ENCODE results near the gene USP1.

Gene USP1

DNA sequence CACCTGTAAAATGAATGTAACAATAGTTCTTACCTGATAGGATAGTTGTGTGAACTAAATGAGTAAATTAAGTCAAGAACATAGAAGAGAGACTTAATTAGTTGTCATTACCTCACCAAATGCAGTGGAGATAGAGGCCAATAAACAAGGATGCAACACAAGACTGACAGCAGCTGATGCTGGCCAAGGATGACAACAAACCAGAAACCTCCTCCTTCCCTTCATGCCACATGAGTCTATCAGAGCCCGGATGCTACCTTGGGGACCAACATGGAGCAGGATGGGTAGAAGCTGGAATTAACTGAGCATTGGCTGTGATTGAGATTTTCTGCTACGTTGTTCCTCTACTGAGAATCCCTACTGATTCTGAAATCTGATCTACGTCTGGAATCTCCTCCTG is 30.3 kb upstream of the USP1 start:
- no peaks in the 10 kb centered on the region for H4K20me1 ChIP-seq (ENCODE audit: low read depth, low read length)
- no peak overlapping the region for H3K4me2 ChIP-seq (ENCODE audit: low read depth, low read length, poor library complexity, severe bottlenecking)
- H2AFZ ChIP-seq (ENCODE audit: low read depth, low read length, severe bottlenecking) = peak overlapping the region; percentile 41
- no peak overlapping the region for H3K4me3 ChIP-seq (ENCODE audit: insufficient read depth, low read length, poor library complexity, severe bottlenecking)
- no peaks in the 10 kb centered on the region for H3K36me3 ChIP-seq (ENCODE audit: low read length)
- H3K27me3 ChIP-seq (ENCODE audit: low read length) = no peaks in the 10 kb centered on the region
- TF ChIP-seq CTCF (IDR thresholded peaks at IDR 0.05; ENCODE audit: insufficient read depth, low read length, poor library complexity, severe bottlenecking) (no peak), EZH2phosphoT487 (conservative IDR thresholded peaks at IDR 0.05; ENCODE audit: low read length) (no peak)
- no peaks in the 10 kb centered on the region for H3K79me2 ChIP-seq (ENCODE audit: insufficient read depth, low read length)
- H3K9ac ChIP-seq (ENCODE audit: low read length) = no peak overlapping the region
- H3K27ac ChIP-seq (ENCODE audit: low read depth, low read length) = no peak overlapping the region
- no peaks in the 10 kb centered on the region for H3K9me3 ChIP-seq (ENCODE audit: insufficient read depth, low read length)
- no peaks in the 10 kb centered on the region for H3K9me2 ChIP-seq (replicated peaks; ENCODE audit: insufficient read depth, low read length)
- H3F3A ChIP-seq (ENCODE audit: insufficient read depth) = no peaks in the 10 kb centered on the region

DNA sequence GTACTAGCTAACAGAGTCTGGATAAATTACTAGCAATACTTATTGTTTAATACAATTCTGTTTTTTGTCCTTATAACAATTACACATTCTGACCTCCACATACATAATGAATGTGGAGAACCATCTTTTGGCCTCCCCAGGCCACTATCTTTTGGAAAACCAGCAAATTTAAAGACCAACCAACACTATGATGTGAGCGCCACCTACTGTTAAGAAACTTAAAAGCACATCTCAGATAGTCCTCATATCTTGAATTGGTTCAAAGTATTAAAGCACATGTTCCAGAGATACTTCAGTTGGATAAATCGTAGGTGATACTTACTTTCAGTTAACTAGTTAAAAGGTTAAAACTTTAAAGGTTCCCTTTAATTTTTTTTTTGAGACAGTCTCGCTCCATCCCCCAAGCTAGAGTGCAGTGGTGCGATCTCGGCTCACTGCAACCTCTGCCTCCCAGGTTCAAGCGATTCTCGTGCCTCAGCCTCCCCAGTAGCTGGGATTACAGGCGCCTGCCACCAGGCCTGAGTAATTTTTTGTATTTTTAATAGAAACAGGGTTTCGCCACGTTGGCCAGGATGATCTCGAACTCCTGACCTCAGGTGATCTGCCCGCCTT is 29.3 kb upstream of the USP1 start:
- Histone ChIP-seq H3F3A (ENCODE audit: insufficient read depth) (no peaks in the 10 kb centered on the region), H3K9ac (ENCODE audit: low read length) (no peak overlapping the region), H4K20me1 (ENCODE audit: low read depth, low read length) (no peaks in the 10 kb centered on the region), H3K4me2 (ENCODE audit: low read depth, low read length, poor library complexity, severe bottlenecking) (no peak overlapping the region), H3K27ac (ENCODE audit: low read depth, low read length) (no peak overlapping the region), H3K9me3 (ENCODE audit: insufficient read depth, low read length) (no peaks in the 10 kb centered on the region), H3K4me3 (ENCODE audit: insufficient read depth, low read length, poor library complexity, severe bottlenecking) (no peak overlapping the region), H2AFZ (ENCODE audit: low read depth, low read length, severe bottlenecking) (no peak overlapping the region), H3K9me2 (replicated peaks; ENCODE audit: insufficient read depth, low read length) (no peaks in the 10 kb centered on the region), H3K79me2 (ENCODE audit: insufficient read depth, low read length) (no peaks in the 10 kb centered on the region), H3K36me3 (ENCODE audit: low read length) (no peaks in the 10 kb centered on the region), H3K27me3 (ENCODE audit: low read length) (no peaks in the 10 kb centered on the region)
- TF ChIP-seq CTCF (IDR thresholded peaks at IDR 0.05; ENCODE audit: insufficient read depth, low read length, poor library complexity, severe bottlenecking) = peak; percentile 65
- TF ChIP-seq EZH2phosphoT487 (conservative IDR thresholded peaks at IDR 0.05; ENCODE audit: low read length) = no peak

DNA sequence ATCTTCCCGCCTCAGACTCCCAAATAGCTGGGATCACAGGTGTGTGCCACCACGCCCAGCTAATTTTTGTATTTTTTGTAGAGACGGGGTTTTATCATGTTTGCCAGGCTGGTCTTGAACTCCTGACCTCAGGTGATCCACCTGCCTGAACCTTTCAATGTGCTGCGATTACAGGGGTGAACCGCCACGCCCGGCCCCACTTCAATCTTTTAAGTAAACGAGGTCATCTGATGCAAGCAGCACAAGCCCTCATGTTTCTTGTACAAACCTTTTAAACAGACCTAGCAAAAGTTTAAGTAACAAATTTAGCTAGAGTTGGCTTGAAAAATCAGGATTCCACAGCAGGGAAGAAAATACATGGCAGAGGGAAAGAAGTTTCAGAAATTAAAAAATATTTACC is 21.2 kb upstream of the USP1 start:
- no peaks in the 10 kb centered on the region for H3F3A ChIP-seq (ENCODE audit: insufficient read depth)
- H3K4me3 ChIP-seq (ENCODE audit: insufficient read depth, low read length, poor library complexity, severe bottlenecking) = no peak overlapping the region
- no peaks in the 10 kb centered on the region for H3K27me3 ChIP-seq (ENCODE audit: low read length)
- no peak overlapping the region for H3K4me2 ChIP-seq (ENCODE audit: low read depth, low read length, poor library complexity, severe bottlenecking)
- H2AFZ ChIP-seq (ENCODE audit: low read depth, low read length, severe bottlenecking) = no peak overlapping the region
- no peak overlapping the region for H3K9ac ChIP-seq (ENCODE audit: low read length)
- H4K20me1 ChIP-seq (ENCODE audit: low read depth, low read length) = no peaks in the 10 kb centered on the region
- no peaks in the 10 kb centered on the region for H3K79me2 ChIP-seq (ENCODE audit: insufficient read depth, low read length)
- no peak for TF ChIP-seq EZH2phosphoT487 (conservative IDR thresholded peaks at IDR 0.05; ENCODE audit: low read length)
- no peak for TF ChIP-seq CTCF (IDR thresholded peaks at IDR 0.05; ENCODE audit: insufficient read depth, low read length, poor library complexity, severe bottlenecking)
- no peaks in the 10 kb centered on the region for H3K9me3 ChIP-seq (ENCODE audit: insufficient read depth, low read length)
- H3K36me3 ChIP-seq (ENCODE audit: low read length) = no peaks in the 10 kb centered on the region
- H3K9me2 ChIP-seq (replicated peaks; ENCODE audit: insufficient read depth, low read length) = no peaks in the 10 kb centered on the region
- no peak overlapping the region for H3K27ac ChIP-seq (ENCODE audit: low read depth, low read length)
